Activated CD8-positive, alpha-beta memory T cell treated with anti-CD3 and anti-CD28 coated beads for 1 hour (primary cell): Measurements from ENCODE around the gene NTHL1.
A peak's percentile ranks its signal among the peaks of the same experiment; 100 is the strongest.
"Not testable (repeated sequence)": the region's sequence is repeated elsewhere in the genome, so short reads cannot be mapped to it uniquely, and the experiment has no call there.

Experiments used
- DNase-seq, 2 donors: peaks; one replicate each; pipeline ENCODE4 v3.0.0-alpha.2; 2020; ENCODE audit warnings: low read depth in 1 of 2; ENCODE audit errors: extremely low read depth in 1 of 2

NTHL1 gene

DNA sequence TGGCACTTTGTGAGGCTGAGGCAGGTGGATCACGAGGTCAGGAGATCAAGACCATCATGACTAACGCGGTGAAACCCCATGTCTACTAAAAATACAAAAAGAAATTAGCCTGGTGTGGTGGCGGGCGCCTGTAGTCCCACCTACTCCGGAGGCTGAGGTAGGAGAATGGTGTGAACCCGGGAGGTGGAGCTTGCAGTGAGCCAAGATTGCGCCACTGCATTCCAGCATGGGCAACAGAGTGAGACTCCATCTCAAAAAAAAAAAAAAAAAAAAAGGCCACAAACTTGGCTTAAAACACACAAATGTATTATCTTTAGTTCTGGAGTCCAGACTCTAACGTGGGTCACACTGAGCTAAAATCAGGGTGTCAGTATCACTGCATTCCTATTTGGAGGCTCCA lies 35.9 kb downstream of the NTHL1 start:
- not testable (repeated sequence) for DNase-seq

DNA sequence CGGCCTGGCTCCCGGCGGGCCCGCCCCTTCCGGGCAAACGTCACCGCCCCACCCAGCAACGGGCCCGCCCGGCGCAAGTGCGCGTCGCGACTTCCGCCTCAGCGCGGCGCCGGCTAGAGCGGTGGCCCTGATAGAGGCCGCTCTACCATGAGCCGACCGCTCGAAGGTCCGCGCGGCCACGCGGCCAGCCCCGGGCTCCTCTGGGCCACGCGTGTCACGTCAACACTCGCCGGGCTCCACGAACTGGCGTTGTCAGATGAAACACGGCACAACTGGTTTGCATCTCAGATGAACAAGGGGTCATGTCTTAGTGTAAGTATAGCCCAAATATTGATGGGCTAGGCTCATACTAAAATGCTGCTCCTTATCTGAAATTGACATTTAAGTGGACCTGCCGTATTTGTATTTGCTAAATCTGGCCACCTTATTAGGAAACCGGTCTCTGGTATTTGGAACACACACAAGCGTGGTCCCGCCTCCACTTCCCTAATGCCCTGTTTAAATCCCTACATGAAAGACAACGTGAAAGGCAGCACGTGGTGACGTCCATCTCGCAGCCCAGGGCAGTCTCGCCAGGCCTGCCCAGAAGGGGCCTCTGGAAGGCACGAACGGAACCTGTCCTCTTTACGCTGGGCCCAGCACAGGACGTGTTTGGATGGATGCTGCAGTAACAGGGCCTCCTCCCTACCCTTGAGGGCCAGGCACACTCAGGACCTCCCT lies 37.7 kb downstream of the NTHL1 start, which contains the start of gene ZNF598:
ZNF598 (minus strand) TSS at position 31 of the 720 bp plus-strand sequence.
- peak; percentile 32 to 73 for DNase-seq

DNA sequence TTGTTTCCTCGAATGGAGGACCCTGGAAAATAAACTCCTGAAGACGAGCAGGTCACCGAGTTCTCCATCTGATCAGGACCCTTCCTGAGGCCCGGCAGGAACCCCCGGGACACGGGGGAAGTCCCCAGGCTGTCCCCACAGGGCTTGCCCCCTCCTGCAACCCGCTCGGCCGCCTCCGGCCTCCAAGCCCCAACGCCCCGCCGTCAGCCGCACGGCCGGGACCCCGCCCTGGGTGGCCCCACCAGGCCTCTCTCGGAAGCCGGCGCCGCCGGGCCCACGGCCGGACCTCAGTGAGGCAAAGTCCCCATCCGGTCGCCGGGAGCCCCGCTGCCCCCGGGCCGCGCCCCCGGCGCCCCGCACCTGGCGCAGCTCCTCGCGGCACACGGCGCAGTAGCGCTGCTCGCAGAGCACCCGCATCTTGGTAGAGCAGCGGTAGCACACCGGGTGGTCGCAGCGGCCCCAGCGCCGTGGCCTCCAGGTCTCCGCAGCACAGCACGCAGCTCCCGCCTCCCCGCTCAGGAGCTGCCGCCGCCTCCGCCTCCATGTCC lies 38.4 kb downstream of the NTHL1 start:
- no peak for DNase-seq

DNA sequence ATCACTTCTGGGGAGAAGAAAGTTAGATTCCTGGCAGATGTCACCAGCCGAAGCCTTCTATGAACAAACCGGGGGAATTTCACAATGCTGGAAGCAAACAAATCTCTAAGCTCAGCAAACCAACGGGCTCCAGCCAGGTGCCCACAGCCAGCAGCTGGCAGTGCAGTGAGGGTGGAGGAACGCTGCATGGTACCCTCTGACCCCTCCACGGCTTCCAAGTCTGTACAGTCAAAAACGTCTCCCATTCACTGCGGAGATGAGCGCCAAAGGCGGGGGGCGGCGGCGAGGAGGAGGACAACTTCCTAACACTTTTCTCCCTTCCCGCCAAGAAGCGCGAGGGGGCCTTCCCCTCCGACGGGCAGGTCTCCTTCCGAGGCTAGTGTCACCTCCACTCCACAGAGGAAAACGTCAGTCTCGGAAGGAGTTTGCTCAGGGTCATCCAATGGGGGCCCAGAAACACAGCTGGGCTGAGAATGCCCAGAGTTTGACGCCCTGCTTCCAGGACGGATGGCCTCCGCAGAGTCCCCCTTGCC lies 38.9 kb downstream of the NTHL1 start:
- no peak for DNase-seq

DNA sequence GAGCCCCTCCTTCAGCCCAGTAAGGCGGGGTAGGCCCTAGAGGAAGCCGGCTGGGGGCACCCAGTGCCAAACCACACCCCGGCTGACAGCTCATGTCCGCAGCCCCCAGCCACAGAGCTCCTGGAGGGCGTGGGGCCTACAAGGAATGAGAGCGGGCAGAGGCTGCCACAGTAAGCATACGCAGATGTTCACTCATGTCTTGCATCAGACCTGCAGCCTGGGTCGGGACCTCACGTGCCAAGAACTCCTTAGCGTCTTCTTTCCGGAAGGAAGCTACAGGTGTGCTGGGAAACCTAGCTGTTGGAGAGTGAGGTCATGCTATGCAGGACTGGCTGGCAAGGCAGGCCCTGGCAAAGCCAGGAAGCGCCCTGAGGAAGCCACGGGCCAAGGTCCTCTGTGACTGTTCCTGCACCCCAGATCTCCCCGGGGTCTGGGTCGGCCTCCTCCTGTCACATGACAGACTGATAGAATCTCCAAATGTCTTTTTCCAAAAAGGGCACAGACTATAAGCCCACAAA lies 39.6 kb downstream of the NTHL1 start:
- DNase-seq = no peak

DNA sequence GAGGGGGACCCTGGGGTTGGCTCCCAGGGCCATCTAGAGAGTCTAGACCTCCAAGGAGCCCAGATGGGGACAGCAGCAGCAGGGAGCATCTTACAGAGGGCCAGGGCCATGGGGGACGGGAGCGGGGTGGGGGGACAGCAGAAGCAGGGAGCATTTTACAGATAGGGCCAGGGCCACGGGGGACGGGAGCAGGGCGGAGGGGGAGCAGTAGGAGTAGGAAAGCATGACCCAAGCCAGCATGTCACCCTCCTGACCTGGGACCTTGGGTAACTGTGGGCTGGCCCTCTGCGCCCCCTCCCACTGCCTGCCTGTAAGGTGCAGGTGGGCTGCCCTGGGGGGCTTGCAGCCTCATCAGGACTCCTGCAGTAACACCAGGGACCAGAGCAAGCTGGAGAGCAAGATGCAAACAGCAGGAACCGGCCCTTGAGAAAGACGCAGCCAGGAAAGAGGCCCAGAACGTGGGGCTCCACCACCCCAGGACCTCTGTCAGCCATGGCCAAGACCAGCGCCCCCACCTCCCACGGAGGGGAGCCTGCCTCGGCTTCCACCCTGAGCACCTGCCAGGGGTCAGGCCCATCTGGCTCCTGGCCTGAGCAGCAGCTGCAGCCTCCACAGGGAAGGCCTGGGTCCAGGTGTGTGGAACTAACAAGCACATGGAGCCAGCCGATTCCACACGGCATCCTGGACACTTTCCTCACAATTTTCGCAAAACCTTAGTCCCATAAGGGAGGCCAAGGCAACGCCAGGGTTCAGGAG lies 40.4 kb downstream of the NTHL1 start:
- DNase-seq = no peak

DNA sequence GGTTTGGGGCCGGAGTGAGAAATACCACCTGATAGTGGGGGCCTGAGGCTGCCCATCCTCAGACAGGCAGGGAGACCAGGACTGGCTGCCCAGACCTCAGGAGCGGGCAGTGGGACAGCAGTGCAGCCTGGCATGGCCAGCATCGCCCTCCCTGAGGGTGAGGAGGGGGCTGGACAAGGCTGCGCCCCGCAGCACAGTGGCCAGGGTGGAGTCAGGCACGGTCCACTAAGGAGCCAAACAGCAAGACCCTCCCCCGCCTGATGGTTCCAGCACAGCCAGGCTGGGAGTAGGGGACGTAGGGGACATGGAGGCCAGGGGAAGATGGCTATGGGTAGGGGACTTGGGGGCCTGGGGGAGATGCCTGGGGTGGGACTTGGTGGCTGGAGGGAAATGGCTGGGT lies 41.3 kb downstream of the NTHL1 start:
- DNase-seq = no peak

DNA sequence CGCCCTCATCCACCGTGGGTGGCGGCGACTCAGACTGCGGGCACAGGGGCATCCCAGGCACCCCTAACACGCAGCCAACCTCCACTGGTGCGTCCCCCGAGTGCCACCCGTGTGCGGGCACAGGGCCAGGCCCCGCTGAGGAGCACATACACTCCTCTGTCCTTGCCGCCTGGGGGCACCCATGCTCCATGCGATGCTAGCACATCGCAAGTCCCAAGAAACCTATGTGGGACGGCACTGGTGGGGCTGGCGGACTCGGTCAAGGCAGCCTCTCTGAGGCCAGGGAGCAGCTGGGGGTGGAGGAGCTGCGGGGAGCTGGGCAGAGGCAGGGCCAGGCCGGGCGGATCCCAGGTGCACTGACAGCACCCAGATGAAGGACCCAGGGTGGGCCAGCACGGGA lies 42.0 kb downstream of the NTHL1 start:
- no peak for DNase-seq

DNA sequence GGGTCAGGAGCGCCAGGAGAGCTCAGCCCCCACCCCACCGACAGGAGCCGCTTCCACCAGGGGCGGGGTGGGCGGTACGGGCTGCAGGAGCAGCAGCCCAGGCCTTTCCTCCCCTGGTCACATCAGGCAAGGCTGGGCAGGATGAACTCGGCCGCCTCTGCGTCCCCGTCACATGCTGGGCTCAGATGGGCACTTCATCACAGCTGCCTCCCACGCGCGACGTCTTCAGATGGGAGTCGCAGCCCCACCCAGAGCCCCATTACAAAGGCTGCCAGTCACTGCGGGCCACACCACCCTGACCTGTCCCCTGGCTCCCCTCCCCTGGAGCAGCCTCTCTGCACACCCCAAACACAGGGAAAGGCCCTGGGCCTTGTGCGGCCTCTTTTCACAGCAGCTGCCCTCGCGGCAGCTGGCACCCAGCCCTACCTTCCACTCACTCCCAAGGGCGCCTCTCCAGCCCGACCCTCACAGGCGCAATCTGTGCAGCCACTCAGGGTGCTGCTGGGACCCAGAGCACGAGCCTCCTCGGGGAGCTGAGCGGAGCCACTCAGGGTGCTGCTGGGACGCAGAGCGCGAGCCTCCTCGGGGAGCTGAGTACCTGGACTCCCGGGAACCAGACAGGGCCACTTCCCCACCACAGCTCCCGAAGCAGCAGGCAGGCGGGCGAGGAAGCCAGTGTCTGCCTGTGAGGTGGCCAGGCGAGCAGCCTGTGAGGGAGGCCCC lies 42.7 kb downstream of the NTHL1 start:
- DNase-seq = no peak

DNA sequence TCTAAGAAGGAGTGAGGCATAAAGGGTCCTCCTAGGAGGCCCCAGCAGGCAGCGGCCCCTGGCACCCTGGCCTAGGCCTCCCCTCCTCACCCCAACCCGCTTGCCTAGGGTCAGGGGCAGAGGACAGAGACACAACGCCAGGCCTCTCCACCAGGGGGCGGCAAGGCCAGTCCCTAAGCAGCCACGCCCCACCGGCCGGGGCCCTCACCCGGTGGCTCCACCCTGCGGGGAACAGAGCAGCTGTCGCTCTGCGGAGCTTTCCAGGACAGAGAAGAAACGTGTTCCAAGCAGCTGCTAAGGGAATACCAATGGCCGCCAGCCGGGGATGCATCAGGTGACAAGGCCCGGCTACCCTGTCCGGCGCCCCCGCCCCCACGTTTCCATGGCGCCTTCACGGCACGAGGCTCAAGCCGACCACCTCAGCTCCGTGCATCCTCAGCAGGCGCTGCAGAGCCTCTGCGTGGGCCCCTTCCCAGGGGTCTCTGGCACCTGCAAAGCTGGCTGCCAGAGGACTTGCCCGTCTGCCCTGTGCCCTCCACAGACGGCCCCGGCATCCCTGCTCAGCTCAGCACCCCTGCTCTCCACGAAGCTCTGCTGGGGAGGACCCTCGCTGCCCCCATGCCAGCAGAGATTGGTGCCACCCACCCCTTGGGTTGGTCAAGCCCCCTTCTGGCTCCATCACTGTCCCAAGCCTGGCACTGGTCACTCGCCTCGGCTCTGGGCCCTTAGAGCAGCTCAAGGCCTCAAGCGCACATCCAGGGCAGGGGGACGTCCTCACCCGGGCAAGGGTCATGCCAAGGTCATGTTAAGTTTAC lies 43.6 kb downstream of the NTHL1 start:
- DNase-seq = peak; percentile 68 to 75

DNA sequence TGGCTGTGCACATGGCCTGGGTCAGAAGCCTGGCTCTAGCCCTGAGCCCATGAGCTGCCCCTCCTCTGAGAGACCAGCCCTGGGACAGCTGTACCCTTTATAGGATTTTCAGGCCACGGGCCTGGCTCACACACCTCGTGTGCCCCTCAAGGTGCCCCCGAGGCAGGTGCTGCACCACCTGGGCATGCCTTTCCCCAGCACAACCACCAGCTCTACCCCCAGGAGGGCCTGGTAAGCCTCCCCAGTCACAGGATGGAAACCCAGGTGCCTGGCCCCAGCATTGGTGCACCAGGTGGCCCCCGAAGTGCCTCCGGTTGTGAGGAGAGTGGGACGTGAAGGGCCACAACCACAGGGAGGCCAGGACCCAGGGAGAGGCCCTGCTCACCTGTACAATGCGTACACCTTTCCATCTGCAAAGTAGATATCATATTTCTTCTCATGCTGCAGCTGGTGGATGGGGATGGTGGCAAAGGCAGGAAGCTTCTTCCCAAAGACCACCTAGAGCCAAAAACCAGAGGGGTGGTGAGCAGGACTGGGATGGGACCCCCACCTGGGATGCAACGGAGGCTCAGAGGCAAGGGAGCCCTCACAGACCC lies 44.3 kb downstream of the NTHL1 start:
- DNase-seq = no peak

DNA sequence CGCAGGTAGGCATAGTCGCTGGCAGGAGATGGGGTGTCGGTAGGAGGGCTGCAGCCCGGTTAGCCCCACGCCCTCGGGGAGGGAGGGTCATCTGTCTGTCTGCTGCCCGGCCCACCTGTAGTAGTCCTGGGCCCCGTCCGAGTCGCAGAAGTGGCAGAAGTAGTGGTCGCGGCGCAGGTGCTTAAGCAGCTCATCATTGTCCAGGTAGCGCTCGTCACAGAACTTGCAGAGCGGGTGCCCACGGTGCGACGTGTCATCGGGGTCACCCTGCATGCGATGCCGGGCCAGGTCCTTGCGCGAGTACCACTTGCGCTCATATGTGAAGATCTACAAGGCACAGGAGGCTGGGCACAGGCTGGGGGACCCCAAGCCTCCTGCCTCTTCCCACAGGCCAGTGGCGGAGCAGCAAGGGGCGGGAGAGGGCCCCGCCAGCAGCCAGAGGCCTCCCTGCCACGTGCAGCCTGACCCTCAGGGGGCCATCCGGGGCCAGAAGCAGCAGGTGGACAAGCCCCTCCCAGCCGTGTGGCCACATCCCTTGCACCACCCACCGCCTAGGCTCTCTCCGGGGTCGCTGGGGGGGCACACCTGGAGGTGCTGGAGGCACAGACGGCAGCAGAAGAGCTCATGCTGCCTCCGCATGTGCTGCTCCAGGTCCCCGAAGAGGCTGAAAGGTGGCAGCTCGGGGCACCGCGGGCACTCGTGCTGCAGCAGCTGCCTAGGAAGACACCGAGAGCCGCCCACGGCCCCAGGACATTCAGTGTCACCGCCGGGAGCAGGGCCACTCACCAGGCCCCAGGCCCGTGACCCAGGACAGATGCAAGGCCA lies 45.0 kb downstream of the NTHL1 start:
- DNase-seq = no peak

DNA sequence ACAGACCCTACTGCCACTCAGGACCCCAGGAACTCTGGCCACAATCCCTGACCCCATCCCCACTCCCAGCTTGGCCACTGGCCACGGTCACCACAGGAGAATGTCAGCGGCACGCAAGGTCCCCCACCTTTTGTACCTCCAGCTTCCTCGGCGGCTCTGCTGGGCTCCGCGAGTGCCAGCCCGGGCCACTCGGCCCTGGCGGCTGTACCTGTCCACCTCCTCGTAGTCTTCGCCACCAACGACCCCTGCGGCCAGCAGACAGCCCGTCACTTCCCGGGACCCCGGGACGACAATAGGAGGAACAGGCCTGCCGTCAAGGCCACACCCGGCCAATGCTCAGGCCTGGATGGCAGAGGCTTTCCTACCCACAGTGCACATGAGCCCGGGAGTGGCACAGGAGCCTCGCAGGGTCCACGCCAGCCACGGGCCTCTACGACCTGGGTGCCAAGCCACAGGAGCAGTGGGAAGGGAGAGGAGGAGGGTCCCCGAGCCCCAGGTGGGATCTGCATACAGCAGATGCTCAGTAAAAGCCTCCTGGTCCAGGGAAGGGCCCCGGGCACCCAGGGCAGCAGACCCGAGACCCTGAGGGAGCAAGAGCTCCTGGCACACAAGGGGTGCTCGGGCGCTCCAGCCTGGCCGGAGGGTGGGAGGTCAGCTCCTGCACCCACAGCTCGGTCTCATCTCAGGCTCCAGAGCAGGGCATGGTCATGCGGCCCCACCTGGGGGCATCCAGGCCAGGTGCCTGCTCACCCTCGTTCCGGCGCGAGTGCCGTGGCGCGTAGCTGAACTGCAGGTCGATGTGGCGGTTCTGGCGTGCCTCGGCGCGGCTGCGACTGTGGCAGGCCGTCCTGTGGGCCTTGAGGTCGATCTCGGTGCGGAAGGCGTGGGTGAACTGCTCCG lies 45.9 kb downstream of the NTHL1 start:
- DNase-seq = no peak

DNA sequence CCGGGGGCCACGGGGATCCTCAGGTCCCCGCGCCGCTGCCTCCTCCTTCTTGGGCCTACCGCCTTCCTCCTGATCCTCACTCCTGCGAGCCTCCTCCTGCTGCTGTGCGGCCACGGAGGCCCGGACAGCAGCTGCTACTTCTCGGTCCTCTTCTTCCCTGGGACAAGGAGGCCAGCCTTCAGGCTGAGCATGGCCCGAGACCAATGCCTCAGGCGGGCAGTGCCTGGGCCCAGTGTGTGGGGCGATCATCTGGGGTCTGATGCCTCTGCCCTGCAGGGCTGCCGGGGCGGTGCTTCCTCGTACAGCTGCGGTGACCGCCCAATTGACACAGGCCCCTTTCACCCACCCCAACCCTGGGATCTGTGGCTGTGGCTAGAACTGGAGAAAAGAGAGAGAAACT lies 46.6 kb downstream of the NTHL1 start:
- DNase-seq = no peak

DNA sequence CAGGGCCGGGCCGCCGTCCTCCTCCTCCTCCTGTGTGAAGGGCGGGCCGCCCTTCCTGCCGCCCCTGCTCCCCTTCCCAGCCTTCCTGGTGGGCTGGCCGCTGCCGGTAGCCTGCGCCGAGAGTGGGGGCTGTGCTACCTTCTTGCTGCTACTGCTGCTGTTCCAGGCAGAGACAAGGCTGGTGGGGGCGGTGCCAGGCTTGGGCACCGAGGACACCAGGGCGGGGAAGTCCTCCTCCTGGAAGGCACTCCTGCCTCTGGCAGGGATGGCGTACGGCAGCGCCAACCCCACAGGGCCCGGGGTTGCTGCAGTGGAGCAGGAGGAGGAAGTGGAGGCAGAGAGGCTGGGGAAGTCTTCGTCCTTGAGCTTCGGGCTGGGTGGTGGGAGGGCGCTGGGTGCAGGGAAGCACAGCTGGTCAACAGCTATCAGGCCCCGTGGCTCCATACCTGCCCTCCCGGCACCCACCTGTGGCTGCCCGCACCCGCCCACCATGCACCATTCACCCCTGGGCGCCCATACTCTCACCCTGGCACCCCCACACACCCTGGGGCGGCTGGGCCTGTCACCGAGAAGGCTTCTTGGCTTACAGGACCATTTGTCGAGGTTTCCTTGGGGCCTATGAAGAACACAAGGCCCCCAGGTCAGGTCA lies 47.6 kb downstream of the NTHL1 start:
- DNase-seq = no peak

DNA sequence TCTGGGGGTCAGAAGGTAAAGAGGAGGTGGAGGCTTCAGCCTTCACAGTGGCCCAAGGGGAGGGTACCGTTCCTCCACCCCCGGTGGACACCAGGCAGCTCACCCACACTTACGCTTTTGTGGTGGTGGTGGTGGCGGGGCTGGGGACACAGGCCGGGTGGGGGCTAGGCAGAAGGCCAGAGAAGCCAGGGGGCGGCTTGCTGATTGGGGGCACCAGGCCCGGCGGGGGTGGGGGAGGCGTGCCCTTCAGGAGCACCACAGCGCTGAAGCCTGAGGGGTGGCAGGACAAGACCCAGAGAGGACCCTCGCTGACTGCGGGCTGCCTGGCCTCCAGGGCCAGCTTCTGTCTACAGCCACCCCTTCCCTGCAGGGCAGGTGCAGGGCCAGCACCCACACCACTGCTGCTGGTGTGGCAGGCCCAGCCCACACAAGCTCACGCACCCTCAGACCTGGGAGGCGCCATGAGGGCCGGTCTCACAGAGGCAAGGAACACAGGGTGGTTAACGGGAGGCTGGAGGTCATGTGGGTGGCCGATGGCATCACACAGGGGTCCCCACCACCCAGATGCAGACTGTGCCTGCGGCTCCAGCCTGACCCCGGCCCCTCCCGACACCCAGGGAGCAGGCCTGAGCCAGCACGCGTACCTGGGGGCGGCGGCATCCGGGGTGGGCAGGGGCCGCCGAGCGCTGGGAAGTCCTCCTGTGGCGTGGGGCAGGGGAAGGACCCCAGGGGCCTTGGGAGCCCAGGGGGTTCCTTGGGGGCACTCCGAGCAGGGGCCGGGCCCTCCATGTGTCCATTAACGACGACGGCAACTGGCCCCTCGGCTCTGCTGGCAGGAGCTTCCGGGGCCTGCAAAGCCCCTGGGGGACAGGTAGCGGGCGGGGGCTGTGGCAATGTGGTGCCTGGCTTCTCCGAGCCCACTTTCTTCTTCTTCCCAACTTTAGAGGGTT lies 48.5 kb downstream of the NTHL1 start:
- DNase-seq = no peak
